Measurements from ENCODE around the gene DGKI.

DGKI gene

DNA sequence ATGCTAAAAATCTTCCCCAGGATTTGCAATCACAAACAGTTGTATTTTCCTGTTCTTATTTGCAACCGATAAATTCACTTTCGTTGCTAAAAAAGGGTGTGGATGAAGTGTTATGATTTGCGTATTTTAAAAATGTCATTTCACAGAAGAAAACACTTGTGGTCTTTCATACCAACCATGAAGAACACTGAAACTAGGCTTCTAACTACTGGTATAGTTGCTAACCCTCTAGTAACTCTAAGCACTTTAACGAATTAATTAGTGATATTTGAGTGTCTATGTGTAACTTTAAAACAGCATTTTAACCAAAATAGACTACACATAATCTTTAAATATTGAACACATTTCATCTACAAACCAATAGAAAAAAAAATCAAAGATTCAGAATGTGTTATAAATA lies 315.1 kb downstream of the DGKI start:
- DNase-seq, result no peak

DNA sequence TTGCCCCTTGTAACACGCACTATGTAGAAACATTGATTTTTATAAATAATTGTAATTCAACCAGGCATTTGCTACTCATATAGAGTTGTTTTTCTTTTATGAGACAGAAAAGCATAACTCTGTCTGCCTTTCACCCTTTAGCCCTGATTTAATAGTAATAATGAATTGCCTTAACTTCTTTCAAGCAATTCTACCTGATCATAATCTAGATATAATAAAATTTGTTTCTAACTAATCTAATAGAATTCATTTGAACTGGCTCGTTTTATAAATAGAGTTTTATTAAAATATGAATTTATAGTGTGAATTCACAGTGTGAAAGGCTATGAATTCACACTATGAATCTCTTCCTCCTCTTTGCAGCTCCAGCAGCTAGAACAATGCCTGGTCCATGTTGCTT lies 319.1 kb downstream of the DGKI start:
- DNase-seq, result no peak

GRCh38 chr7:137523171-137523570 lies 323.6 kb downstream of the DGKI start:
- DNase-seq, result no peak

DNA sequence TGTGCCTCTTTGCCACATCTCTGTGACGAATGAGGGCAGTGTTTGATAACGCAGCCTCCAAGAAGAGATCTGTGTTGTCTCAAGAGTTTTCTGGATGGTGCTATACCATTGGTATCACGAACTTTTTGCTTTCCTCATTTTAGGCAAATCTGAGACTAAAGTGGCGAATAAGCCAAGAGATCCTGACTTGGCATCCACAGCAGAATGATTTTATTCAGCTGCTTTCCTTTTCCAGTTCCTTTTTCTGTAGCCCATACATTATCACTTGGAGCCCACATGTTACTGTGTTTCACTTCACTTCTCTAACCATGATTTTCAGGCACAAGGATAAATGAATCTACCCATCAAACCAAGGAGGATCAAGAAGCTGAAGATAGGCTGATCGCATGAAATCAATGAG lies 325.3 kb downstream of the DGKI start:
- no peak for DNase-seq

- no peak for DNase-seq
Observed at GRCh38 chr7:137519947-137520346, 326.8 kb downstream of the DGKI start.

DNA sequence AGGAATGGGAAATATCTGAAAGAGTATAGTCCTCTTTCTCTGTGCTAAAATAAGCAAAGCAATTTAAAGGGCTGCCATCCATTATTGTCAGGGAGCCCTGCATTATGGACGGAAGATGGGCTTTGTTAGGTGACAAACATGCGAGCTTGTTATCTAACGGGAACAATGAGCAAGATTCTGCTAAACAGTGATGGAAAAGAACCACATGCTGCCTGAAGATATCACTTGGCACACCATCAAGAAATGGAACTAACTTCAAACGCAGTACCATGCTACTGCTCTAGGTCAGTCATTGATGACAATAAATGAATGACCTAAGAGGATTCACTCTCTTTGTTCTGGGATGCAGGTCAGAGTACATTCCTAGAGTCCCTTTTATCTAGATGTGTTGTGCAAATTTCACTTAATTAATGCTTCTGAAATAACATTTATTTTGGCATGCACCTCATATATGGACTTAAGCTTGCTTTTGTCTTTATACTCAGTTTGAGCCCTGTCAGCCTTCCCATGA lies 327.5 kb downstream of the DGKI start:
- DNase-seq, result no peak

DNA sequence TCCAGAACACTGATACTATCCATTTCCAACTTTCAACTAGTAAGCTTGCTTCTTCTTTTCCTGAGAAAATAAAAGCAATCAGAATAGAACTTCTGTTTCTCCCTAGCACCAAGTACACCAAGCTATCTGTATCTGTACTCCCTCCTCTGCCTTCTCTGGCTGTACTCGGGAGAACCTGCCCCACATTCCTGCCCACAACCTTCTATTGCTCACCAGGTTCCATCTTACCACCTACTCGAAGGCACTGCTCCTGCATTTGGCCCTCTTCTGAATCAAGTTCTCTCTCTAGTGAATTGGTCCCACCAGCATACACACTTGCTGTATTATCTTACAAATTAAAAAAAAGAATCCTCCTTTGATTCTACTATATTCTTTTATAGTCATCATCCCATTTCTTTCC lies 333.7 kb downstream of the DGKI start:
- no peak for DNase-seq

DNA sequence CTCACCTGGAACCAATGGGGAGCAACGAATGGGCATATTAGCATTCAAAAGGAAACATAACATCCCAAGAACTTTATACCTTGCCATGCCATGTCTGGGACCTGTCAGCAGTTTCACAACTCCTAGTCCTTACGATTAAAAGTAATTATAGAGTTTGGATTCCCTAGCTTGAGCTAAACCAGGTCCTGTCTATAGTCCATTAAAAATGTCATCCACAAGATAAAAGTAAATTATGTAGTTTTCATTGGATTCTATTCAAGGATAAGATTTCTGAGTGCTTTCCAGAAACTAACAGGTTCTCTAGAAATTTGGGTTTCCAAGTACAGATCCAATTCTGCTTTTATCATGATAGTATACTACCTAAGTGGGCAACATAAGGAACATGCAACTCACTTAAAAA lies 339.7 kb downstream of the DGKI start:
- DNase-seq, result no peak

DNA sequence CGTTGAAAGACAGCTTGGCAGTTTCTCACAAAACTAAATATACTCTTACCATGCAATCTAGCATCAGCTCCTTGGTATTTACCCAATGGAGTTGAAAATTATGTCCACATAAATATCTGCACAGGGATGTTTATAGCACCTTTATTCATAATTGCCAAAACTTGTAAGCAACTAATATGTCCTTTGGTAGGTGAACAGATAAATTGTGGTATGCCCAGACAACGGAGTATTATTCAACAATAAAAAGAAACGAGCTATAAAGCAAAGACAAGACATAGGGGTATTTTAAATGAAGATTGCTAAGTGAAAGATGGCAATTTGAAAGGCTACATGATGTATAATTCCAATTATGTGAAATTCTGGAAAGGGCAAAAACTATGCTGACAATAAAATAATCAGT lies 340.7 kb downstream of the DGKI start:
- DNase-seq, result no peak

- peak; percentile 15 for DNase-seq
Observed at GRCh38 chr7:137501562-137501961, 345.2 kb downstream of the DGKI start.

DNA sequence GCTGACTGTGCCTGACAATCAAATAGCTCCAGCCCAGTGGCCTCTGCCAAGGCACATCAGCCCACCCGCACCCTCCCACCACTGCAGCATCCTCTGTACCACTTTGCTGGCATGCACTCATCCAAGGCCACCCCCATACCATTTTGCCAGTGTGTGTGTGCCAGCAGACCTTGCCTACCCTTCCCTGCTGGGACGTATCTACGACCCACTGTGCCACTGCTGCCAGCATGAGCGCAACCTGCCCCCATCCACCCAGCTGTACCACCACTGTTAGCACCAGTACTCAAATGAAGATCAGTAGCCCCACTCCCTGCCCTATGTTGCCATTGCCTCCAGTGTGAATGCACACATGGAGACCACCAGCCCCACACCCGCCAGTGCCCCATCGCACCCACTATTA lies 353.9 kb downstream of the DGKI start:
- no peak for DNase-seq

DNA sequence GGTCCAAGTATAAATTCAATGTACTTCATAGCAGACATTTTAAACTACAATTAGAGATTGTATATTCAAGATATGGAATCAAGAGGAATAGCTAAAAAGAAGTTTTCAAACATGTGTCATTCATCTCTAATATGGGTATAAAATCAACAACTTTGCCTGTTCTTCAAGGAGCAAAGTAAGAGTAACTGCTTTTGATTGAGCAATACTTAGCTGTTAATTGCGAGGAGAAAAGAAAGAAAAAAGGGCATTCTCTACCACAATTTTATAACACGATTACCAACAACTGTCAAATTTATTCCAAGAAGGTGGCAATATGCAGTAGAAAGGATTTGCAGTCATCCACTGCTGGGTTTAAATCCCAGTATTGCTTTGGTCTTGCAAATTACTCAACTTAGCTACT lies 356.9 kb downstream of the DGKI start:
- DNase-seq, result no peak

DNA sequence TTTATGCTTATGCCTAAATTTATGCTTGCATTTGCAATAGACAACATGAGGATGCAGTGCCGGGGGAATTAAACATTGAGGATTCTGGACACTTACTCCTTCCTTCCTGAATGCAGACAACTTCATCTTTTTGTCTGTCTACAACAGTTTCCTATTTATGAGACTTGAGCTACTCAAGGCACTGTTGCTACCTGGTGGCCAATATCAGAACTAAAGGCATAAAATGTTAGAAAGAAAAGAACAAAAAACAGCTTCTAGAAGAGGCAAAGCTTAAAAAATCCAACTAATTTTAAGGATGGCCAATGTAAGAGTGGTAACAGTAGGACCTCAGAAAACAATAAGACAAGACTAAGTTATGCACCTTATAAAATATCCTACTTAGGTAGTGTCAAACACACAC lies 358.7 kb downstream of the DGKI start:
- DNase-seq, result no peak

DNA sequence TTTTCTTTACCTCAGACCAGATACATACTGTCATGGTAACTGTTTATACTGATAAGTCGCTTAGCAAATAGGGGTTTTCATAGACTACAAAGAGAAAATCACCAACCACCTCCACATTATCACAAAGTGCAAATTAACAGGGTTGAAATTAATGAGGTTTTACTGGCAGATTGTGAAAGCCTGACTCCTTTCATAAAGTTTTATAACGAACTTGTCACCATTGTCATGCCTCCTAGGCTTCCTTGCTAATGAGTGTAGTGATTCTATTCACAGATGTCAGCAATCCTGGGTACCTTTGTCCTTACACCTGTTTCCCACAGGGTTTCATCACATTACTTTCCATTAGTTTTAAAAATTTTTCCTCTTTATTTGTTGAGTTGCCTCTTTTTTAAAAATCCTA lies 361.0 kb downstream of the DGKI start:
- no peak for DNase-seq

- peak; percentile 14 for DNase-seq
Observed at GRCh38 chr7:137484326-137484725, 362.4 kb downstream of the DGKI start.

DNA sequence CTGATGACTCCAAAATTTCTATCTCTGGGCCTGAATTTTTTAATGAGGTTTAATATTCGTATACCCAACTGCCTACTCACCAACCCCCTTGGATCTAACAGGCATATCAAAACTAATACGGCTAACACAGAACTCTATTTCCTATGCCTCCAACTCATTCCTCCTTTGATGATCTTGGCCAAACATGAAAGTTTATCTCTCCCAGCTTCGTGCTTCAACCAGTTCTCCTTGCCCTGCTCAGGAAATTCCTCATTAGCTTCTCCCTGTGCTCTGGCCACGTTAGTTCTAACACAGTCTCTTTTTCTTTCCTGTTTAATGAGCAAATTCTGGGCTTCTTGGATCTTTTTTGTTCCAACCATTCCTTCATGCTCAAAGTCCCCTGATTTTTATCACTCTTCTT lies 364.3 kb downstream of the DGKI start:
- peak; percentile 26 for DNase-seq

GRCh38 chr7:137480824-137481365 lies 365.9 kb downstream of the DGKI start:
- DNase-seq, result peak; percentile 63

- DNase-seq, result no peak
Observed at GRCh38 chr7:137480401-137480800, 366.4 kb downstream of the DGKI start.

- peak; percentile 72 for DNase-seq
Observed at GRCh38 chr7:137476937-137477336, 369.8 kb downstream of the DGKI start.

DNA sequence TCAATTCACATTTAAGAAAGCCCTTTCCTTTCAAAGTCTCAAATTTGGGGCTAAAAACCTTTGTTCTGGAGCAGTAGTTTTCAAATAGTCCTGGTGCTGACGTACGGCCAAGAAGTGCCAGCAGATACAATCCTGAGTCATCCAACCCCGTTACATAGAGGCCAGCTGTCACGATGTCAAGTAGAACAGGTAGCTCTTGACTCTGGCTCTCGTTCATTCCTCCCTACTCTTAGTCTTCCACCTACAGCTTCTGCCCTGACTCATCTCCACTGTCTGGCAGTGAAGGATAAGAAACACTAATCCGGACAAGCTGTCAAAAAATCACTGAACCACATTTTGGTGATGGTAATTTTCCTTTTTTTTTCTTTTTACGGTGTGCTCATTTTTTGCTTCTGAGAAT lies 370.8 kb downstream of the DGKI start:
- DNase-seq, result no peak

DNA sequence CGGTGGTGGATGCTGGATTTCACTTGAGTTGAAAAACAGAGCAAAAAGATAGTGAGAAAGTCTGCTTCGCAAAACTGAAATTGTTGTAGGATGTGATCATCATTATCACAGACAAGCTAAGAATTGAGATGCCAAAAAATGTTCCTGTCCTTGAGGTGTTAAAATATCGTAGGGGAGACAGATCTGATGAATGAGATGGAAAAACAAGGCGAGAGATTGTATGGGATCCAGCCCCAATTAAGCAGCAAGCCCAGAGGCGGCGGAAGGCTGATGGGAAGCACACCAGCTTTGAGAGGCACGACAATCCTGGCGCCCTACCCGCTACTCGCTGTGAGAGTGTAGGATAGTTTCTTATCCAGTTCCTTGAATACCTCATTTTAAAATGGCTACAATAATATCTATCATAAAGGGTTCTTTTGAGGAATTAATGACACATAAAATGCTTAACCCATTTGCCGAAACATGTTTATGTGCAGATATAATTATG lies 372.2 kb downstream of the DGKI start:
- no peak for DNase-seq

- DNase-seq, result no peak
Observed at GRCh38 chr7:137471128-137471527, 375.6 kb downstream of the DGKI start.

DNA sequence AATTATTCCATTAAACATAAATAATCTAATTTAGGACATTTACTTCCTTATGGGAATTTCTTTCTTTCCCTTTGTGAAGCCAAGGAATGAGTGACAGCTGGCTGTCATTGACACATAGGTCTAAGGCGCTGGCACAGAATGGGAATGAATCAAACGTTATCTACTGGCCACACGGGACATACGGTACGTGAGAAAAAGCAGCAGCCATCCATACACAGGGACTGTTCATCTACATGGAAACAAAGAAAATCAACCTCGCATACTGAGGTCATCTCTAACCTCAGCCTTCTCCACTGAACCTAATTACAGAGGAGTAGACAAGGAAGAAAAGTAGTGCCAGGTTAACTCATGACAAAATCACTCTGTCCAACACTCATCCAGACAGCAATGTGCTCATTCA lies 376.9 kb downstream of the DGKI start:
- DNase-seq, result no peak

- DNase-seq, result no peak
Observed at GRCh38 chr7:137469191-137469811, 377.5 kb downstream of the DGKI start.

DNA sequence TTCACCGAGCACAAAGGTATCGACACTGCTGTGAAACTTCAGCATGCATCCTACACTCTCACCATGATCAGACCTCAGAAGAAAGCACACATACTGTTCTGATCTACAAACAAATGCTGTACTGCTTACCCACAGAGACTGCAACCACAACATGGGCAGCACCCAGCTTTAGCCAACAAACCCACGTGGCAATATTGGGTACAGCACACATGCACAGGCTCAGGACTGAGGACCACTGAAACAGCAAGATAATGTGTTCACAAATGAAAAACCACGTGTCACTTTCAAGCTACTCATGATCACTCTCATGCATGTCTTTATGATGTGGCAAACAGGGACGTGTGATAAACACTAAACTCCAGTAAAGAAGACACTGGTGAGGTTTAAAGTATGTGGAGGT lies 383.9 kb downstream of the DGKI start:
- DNase-seq, result no peak

Data from fibroblast of skin of scalp (primary cell).